Measurements from ENCODE around the gene SH3BGRL2. TPM values are rescaled to one million over a fixed set of nuclear protein-coding genes. Genes with fewer than 3 reads are reported as not detected.

The SH3BGRL2 gene
- total RNA-seq, 1 donor from 2014 or later = 31.6 TPM

GRCh38 chr6:79724816-79725215 lies 93.7 kb downstream of the SH3BGRL2 start:
- TF ChIP-seq CTCF (IDR thresholded peaks at IDR 0.05; ENCODE audit: insufficient read depth, low read length, poor library complexity, severe bottlenecking) = no peak
- Histone ChIP-seq H3K27me3 (ENCODE audit: control insufficient read depth, insufficient read depth, low read length) (no peaks in the 10 kb centered on the region), H3K4me3 (ENCODE audit: low read depth, low read length) (no peak overlapping the region), H3K36me3 (ENCODE audit: control insufficient read depth, insufficient read depth, low read length) (no peaks in the 10 kb centered on the region)
- DNase-seq (ENCODE audit: low read depth) = no peak

- TF ChIP-seq CTCF (IDR thresholded peaks at IDR 0.05; ENCODE audit: insufficient read depth, low read length, poor library complexity, severe bottlenecking) = no peak
- Histone ChIP-seq H3K27me3 (ENCODE audit: control insufficient read depth, insufficient read depth, low read length) (no peaks in the 10 kb centered on the region), H3K36me3 (ENCODE audit: control insufficient read depth, insufficient read depth, low read length) (no peaks in the 10 kb centered on the region), H3K4me3 (ENCODE audit: low read depth, low read length) (no peak overlapping the region)
- DNase-seq (ENCODE audit: low read depth) = no peak
These were observed 100.3 kb downstream of the SH3BGRL2 start for GRCh38 chr6:79731471-79731870.

GRCh38 chr6:79733388-79733787 lies 102.3 kb downstream of the SH3BGRL2 start:
- H3K36me3 ChIP-seq (ENCODE audit: control insufficient read depth, insufficient read depth, low read length) = no peaks in the 10 kb centered on the region
- H3K27me3 ChIP-seq (ENCODE audit: control insufficient read depth, insufficient read depth, low read length) = no peaks in the 10 kb centered on the region
- DNase-seq (ENCODE audit: low read depth) = no peak
- TF ChIP-seq CTCF (IDR thresholded peaks at IDR 0.05; ENCODE audit: insufficient read depth, low read length, poor library complexity, severe bottlenecking) = no peak
- H3K4me3 ChIP-seq (ENCODE audit: low read depth, low read length) = no peak overlapping the region

- DNase-seq (ENCODE audit: low read depth) = no peak
- H3K4me3 ChIP-seq (ENCODE audit: low read depth, low read length) = no peak overlapping the region
- no peaks in the 10 kb centered on the region for H3K36me3 ChIP-seq (ENCODE audit: control insufficient read depth, insufficient read depth, low read length)
- no peaks in the 10 kb centered on the region for H3K27me3 ChIP-seq (ENCODE audit: control insufficient read depth, insufficient read depth, low read length)
- TF ChIP-seq CTCF (IDR thresholded peaks at IDR 0.05; ENCODE audit: insufficient read depth, low read length, poor library complexity, severe bottlenecking) = no peak
These were observed 103.2 kb downstream of the SH3BGRL2 start for GRCh38 chr6:79734374-79734773.

- no peak overlapping the region for H3K4me3 ChIP-seq (ENCODE audit: low read depth, low read length)
- no peak for TF ChIP-seq CTCF (IDR thresholded peaks at IDR 0.05; ENCODE audit: insufficient read depth, low read length, poor library complexity, severe bottlenecking)
- DNase-seq (ENCODE audit: low read depth) = no peak
These were observed 104.1 kb downstream of the SH3BGRL2 start for GRCh38 chr6:79735183-79735582.

GRCh38 chr6:79737172-79737571 lies 106.0 kb downstream of the SH3BGRL2 start:
- peak overlapping the region; percentile 3 for H3K4me3 ChIP-seq (ENCODE audit: low read depth, low read length)
- no peaks in the 10 kb centered on the region for H3K36me3 ChIP-seq (ENCODE audit: control insufficient read depth, insufficient read depth, low read length)
- no peak for TF ChIP-seq CTCF (IDR thresholded peaks at IDR 0.05; ENCODE audit: insufficient read depth, low read length, poor library complexity, severe bottlenecking)
- H3K27me3 ChIP-seq (ENCODE audit: control insufficient read depth, insufficient read depth, low read length) = no peaks in the 10 kb centered on the region
- DNase-seq (ENCODE audit: low read depth) = peak; percentile 25

More at GRCh38 chr6:79735183-79735582, 104.1 kb downstream of the SH3BGRL2 start:
- H3K27me3 ChIP-seq (ENCODE audit: control insufficient read depth, insufficient read depth, low read length) = no peaks in the 10 kb centered on the region
- H3K36me3 ChIP-seq (ENCODE audit: control insufficient read depth, insufficient read depth, low read length) = no peaks in the 10 kb centered on the region

Measured in kidney epithelial cell (primary cell).